HL-60 (cell line): Measurements from ENCODE around the gene KCTD19.

Experiments
- DNase-seq, 2 experiments: peaks; one replicate each; pipeline ENCODE4 v3.0.0-alpha.2; 2010 to 2020; ENCODE audit warnings: low read depth in 1 of 2, low spot score in 1 of 2
- H3K27ac ChIP-seq: fragments of 250-450 bp; sonication (Bioruptor Pico); replicated peaks from 2 replicates; pipeline ENCODE4 v1.5.1; 2020; ENCODE audit warnings: mild to moderate bottlenecking, moderate library complexity
- H3K27me3 ChIP-seq: fragments of 250-450 bp; sonication (Bioruptor Pico); 2 replicates; pipeline ENCODE4 v1.5.1; 2021; ENCODE audit warnings: mild to moderate bottlenecking, moderate library complexity; ENCODE audit not compliant: insufficient read depth, poor library complexity, severe bottlenecking
- H3K4me3 ChIP-seq: replicated peaks from 2 replicates; pipeline ENCODE4 v1.5.1; 2011; ENCODE audit warnings: mild to moderate bottlenecking, control low read depth, low read length; ENCODE audit not compliant: insufficient read depth
- CTCF ChIP-seq: IDR thresholded peaks from one replicate; pipeline ENCODE4 v1.5.1; 2011; ENCODE audit warnings: low read length, control low read depth, inconsistent platforms; ENCODE audit not compliant: insufficient read depth
- GABPA ChIP-seq: IDR thresholded peaks from 2 replicates; pipeline ENCODE4 v1.6.1; 2012; ENCODE audit warnings: low read depth
- POLR2AphosphoS5 ChIP-seq: IDR thresholded peaks from 2 replicates; pipeline ENCODE4 v1.6.1; 2012; ENCODE audit warnings: low read depth
- SPI1 ChIP-seq: IDR thresholded peaks from 2 replicates; pipeline ENCODE4 v1.6.1; 2012; ENCODE audit warnings: low read depth, mild to moderate bottlenecking, borderline replicate concordance
- TF ChIP-seq, protein P1 (sequence below): IDR thresholded peaks from 2 replicates; pipeline ENCODE4 v1.6.1; 2012; ENCODE audit warnings: low read depth; ENCODE audit not compliant: insufficient replicate concordance

KCTD19 gene

DNA sequence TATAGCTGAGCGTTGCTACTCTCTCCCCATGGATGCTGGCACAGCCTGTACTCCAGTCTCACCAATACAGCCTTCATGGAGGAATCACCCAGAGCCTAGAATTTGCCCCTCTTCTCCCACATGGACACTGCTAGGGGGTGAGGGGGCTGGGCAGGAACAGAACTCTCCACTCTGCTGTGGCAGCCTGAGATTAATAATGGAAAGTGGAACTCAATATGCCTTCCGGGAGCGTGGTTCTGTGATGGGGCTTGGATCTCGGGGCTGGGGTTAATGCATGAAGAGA is 76.6 kb downstream of the KCTD19 start:
- no peak for TF ChIP-seq CTCF
- no peak for TF ChIP-seq SPI1
- TF ChIP-seq GABPA: no peak
- TF ChIP-seq, protein P1, sequence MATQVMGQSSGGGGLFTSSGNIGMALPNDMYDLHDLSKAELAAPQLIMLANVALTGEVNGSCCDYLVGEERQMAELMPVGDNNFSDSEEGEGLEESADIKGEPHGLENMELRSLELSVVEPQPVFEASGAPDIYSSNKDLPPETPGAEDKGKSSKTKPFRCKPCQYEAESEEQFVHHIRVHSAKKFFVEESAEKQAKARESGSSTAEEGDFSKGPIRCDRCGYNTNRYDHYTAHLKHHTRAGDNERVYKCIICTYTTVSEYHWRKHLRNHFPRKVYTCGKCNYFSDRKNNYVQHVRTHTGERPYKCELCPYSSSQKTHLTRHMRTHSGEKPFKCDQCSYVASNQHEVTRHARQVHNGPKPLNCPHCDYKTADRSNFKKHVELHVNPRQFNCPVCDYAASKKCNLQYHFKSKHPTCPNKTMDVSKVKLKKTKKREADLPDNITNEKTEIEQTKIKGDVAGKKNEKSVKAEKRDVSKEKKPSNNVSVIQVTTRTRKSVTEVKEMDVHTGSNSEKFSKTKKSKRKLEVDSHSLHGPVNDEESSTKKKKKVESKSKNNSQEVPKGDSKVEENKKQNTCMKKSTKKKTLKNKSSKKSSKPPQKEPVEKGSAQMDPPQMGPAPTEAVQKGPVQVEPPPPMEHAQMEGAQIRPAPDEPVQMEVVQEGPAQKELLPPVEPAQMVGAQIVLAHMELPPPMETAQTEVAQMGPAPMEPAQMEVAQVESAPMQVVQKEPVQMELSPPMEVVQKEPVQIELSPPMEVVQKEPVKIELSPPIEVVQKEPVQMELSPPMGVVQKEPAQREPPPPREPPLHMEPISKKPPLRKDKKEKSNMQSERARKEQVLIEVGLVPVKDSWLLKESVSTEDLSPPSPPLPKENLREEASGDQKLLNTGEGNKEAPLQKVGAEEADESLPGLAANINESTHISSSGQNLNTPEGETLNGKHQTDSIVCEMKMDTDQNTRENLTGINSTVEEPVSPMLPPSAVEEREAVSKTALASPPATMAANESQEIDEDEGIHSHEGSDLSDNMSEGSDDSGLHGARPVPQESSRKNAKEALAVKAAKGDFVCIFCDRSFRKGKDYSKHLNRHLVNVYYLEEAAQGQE: no peak
- no peak for TF ChIP-seq POLR2AphosphoS5
- H3K4me3 ChIP-seq: no peak overlapping the region
- DNase-seq: no peak
- H3K27ac ChIP-seq: no peak overlapping the region
- H3K27me3 ChIP-seq: peaks cover 21% of the 10 kb centered on the region

DNA sequence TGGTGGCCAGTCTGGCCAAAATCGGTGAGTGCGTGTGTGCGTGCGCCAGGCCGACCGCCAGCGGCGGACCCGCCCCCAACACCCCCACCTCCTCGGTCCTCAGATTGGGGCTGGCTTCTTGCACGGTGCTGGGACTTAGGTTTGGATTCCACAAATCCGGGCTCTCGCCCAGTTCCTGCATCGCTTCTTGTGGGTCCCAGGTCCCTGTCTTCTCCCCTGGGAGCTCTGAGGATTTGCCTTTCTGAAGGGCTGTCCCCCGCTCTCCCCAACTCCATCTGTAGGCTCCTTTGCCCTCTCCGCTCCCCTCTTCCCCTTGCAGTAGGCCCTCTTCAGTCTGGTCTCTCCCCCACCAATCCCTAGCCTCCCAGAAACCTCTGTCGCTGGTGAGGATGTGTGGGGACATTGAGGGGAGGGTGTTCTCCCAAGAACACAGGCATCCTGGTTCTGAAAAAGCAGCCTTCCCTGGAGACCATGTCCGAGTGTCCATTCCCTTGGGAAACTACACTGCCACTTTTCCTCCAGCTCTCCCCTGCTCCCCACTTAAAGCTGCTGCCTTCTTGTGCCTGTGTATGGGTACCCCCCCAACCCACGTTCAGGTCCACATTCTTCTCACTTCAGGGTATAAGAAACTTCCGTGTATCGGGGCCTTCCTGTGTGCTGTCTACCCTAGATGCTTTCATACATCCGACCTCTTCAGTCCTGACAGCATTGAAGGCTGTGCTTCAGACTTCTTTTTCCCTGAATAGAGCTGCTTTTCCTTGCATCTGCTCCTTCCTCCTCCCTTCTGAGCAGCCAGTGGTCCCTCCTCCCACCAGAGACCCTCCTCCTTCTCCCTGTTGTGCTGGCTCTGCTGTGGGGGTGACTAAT is 77.1 kb downstream of the KCTD19 start:
- Histone ChIP-seq H3K27me3 (peaks cover 21% of the 10 kb centered on the region), H3K4me3 (peak overlapping the region; percentile 14; the same call in 1 of the 2 replicates), H3K27ac (no peak overlapping the region)
- DNase-seq: no peak
- TF ChIP-seq GABPA (no peak), POLR2AphosphoS5 (no peak), CTCF (no peak)
- TF ChIP-seq, protein P1: no peak

DNA sequence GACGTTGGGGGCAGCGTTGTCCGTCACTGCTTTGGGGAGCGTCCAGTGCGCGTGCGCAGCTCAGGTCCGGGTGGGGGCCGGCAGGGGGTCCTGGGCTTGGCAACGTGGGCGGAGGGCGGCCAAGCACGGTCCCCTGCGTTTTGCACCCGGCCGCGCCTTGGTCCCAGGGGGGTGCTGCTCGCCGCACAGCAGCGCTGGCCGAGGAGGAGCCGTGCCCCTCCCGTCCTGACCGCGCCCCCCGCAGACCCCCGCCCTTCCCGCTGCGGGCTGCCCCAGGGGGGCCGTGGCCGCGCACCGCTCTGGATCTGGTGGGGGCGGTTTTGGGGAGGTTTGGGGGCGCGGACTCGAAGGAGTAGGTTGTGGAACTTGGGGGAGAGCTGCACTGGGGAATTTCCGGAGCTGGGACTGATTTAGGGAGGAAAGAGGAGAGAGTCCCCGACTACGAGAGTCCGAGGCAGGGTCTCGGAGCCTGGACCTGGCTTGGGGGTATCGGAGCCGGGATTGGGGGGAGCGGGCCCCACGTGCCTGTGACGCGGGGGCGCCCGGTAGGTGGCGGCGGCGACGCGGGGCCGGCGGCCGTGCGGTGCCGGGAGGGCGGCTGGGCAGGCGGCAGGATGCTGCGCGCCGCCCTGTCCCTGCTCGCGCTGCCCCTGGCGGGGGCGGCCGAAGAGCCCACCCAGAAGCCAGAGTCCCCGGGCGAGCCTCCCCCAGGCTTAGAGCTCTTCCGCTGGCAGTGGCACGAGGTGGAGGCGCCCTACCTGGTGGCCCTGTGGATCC is 78.0 kb downstream of the KCTD19 start, which contains the start of gene SLC9A5:
Gene SLC9A5, plus strand, starts transcription at position 579 of the 777 bp plus-strand sequence. Its CDS starts 36 bp downstream, at position 615.
- H3K27ac ChIP-seq: no peak within 1 kb of the TSS
- TF ChIP-seq POLR2AphosphoS5: no peak
- TF ChIP-seq GABPA: no peak
- no peak for TF ChIP-seq SPI1
- TF ChIP-seq CTCF: no peak
- TF ChIP-seq, protein P1: no peak
- peak within 1 kb of the TSS; percentile 43 for H3K4me3 ChIP-seq
- DNase-seq: no peak
- peaks cover 21% of the 10 kb centered on the region for H3K27me3 ChIP-seq
